ENCODE measurements around the gene KXD1.
"Not testable (repeated sequence)": the region's sequence is repeated elsewhere in the genome, so short reads cannot be mapped to it uniquely, and the experiment has no call there.

DNA sequence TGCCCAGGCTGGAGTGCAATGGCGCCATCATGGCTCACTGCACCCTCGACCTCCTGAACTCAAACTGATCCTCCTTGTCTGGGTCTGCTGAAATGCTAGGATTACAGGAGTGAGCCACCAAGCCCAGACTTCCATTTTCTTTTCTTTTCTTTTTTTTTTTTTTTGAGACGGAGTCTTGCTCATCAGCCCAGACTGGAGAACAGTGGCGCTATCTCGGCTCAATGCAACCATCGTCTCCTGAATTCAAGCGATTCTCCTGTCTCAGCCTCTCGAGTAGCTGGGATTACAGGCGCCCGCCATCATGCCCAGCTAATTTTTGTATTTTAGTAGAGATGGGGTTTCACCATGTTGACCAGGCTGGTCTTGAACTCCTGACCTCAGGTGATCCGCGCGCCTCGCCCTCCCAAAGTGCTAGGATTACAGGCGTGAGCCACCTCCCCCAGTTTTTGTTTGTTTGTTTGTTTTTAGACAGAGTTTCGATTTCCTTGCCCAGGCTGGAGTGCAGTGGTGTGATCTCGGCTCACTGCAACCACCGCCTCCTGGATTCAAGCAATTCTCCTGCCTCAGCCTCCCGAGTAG lies 34.7 kb upstream of the KXD1 start:
- TF ChIP-seq, protein P1, sequence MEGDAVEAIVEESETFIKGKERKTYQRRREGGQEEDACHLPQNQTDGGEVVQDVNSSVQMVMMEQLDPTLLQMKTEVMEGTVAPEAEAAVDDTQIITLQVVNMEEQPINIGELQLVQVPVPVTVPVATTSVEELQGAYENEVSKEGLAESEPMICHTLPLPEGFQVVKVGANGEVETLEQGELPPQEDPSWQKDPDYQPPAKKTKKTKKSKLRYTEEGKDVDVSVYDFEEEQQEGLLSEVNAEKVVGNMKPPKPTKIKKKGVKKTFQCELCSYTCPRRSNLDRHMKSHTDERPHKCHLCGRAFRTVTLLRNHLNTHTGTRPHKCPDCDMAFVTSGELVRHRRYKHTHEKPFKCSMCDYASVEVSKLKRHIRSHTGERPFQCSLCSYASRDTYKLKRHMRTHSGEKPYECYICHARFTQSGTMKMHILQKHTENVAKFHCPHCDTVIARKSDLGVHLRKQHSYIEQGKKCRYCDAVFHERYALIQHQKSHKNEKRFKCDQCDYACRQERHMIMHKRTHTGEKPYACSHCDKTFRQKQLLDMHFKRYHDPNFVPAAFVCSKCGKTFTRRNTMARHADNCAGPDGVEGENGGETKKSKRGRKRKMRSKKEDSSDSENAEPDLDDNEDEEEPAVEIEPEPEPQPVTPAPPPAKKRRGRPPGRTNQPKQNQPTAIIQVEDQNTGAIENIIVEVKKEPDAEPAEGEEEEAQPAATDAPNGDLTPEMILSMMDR (IDR thresholded peaks at IDR 0.05 in 2 of 3, conservative IDR thresholded peaks at IDR 0.05 in 1 of 3; ENCODE audit: control insufficient read depth in 2 of 3, extremely low read depth in 1 of 3, insufficient read depth in 1 of 3, low read depth in 3 of 3, low read length in 3 of 3), result not testable (repeated sequence)
- TF ChIP-seq, protein P2, sequence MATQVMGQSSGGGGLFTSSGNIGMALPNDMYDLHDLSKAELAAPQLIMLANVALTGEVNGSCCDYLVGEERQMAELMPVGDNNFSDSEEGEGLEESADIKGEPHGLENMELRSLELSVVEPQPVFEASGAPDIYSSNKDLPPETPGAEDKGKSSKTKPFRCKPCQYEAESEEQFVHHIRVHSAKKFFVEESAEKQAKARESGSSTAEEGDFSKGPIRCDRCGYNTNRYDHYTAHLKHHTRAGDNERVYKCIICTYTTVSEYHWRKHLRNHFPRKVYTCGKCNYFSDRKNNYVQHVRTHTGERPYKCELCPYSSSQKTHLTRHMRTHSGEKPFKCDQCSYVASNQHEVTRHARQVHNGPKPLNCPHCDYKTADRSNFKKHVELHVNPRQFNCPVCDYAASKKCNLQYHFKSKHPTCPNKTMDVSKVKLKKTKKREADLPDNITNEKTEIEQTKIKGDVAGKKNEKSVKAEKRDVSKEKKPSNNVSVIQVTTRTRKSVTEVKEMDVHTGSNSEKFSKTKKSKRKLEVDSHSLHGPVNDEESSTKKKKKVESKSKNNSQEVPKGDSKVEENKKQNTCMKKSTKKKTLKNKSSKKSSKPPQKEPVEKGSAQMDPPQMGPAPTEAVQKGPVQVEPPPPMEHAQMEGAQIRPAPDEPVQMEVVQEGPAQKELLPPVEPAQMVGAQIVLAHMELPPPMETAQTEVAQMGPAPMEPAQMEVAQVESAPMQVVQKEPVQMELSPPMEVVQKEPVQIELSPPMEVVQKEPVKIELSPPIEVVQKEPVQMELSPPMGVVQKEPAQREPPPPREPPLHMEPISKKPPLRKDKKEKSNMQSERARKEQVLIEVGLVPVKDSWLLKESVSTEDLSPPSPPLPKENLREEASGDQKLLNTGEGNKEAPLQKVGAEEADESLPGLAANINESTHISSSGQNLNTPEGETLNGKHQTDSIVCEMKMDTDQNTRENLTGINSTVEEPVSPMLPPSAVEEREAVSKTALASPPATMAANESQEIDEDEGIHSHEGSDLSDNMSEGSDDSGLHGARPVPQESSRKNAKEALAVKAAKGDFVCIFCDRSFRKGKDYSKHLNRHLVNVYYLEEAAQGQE (IDR thresholded peaks at IDR 0.05; ENCODE audit: low read depth, low read length), result not testable (repeated sequence)
- not testable (repeated sequence) for TF ChIP-seq SMAD1 (IDR thresholded peaks at IDR 0.05; ENCODE audit: low read depth, partially characterized antibody); POLR2A (IDR thresholded peaks at IDR 0.05; ENCODE audit: low read depth, low read length); POLR2AphosphoS5 (IDR thresholded peaks at IDR 0.05; ENCODE audit: low read length); RFX5 (IDR thresholded peaks at IDR 0.05; ENCODE audit: low read depth, low read length); NFXL1 (IDR thresholded peaks at IDR 0.05; ENCODE audit: borderline replicate concordance); KDM1A (IDR thresholded peaks at IDR 0.05; ENCODE audit: borderline replicate concordance); ATF7 (IDR thresholded peaks at IDR 0.05; ENCODE audit: low read depth); RELA (IDR thresholded peaks at IDR 0.05; ENCODE audit: borderline replicate concordance, partially characterized antibody); POLR2AphosphoS2 (IDR thresholded peaks at IDR 0.05; ENCODE audit: low read depth, low read length); BHLHE40 (IDR thresholded peaks at IDR 0.05; ENCODE audit: borderline replicate concordance in 1 of 2, low read depth in 2 of 2, low read length in 1 of 2)
- TF ChIP-seq, protein P3, sequence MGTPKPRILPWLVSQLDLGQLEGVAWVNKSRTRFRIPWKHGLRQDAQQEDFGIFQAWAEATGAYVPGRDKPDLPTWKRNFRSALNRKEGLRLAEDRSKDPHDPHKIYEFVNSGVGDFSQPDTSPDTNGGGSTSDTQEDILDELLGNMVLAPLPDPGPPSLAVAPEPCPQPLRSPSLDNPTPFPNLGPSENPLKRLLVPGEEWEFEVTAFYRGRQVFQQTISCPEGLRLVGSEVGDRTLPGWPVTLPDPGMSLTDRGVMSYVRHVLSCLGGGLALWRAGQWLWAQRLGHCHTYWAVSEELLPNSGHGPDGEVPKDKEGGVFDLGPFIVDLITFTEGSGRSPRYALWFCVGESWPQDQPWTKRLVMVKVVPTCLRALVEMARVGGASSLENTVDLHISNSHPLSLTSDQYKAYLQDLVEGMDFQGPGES (IDR thresholded peaks at IDR 0.05), result not testable (repeated sequence)
